GM12872 (cell line): ENCODE data around the gene TELO2.

Source experiments
- TF ChIP-seq, protein P1 (sequence below): IDR thresholded peaks from 3 replicates; pipeline ENCODE4 v1.5.1; 2011; ENCODE audit warnings: low read depth, mild to moderate bottlenecking, low read length, moderate library complexity; ENCODE audit not compliant: insufficient read depth

The TELO2 gene

DNA sequence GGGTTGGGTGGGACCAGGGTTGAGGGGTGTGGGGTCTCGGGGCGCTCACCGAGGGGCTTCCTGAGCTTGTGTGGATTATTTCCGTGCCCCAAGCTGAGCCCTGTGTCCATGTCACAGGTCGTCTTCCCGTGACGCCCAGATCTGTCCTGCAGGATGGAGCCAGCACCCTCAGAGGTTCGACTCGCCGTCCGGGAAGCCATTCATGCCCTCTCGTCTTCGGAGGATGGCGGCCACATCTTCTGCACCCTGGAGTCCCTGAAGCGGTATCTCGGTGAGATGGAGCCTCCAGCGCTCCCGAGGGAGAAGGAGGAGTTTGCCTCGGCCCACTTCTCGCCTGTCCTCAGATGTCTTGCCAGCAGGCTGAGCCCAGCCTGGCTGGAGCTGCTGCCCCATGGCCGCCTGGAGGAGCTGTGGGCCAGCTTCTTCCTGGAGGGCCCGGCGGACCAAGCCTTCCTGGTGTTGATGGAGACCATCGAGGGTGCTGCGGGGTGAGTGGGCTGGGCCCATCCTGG is 1.0 kb downstream of the TELO2 start:
- TF ChIP-seq, protein P1, sequence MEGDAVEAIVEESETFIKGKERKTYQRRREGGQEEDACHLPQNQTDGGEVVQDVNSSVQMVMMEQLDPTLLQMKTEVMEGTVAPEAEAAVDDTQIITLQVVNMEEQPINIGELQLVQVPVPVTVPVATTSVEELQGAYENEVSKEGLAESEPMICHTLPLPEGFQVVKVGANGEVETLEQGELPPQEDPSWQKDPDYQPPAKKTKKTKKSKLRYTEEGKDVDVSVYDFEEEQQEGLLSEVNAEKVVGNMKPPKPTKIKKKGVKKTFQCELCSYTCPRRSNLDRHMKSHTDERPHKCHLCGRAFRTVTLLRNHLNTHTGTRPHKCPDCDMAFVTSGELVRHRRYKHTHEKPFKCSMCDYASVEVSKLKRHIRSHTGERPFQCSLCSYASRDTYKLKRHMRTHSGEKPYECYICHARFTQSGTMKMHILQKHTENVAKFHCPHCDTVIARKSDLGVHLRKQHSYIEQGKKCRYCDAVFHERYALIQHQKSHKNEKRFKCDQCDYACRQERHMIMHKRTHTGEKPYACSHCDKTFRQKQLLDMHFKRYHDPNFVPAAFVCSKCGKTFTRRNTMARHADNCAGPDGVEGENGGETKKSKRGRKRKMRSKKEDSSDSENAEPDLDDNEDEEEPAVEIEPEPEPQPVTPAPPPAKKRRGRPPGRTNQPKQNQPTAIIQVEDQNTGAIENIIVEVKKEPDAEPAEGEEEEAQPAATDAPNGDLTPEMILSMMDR, result 0 out of 3 replicates have a peak, but pooled peaks have one; percentile 15

DNA sequence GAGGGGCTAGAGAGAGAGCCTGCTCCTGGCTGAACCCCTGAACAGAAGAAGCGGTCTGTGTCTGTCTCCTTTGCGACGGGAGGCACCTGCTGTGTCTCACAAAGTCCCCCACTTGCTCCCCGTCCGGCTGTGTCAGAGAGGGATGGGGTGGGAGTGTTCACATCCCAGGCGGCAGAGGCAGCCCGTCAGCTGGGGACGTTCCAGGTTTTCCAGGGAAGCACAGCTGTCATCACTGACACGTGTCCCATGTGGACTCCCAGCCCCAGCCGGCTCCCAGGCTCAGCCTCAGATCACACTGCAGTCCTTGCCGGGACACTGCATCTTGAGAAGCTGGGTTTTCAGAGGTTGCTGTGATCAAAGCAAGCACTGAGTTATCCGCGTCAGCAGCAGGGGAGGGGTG is 1.6 kb downstream of the TELO2 start:
- TF ChIP-seq, protein P1, result no peak

DNA sequence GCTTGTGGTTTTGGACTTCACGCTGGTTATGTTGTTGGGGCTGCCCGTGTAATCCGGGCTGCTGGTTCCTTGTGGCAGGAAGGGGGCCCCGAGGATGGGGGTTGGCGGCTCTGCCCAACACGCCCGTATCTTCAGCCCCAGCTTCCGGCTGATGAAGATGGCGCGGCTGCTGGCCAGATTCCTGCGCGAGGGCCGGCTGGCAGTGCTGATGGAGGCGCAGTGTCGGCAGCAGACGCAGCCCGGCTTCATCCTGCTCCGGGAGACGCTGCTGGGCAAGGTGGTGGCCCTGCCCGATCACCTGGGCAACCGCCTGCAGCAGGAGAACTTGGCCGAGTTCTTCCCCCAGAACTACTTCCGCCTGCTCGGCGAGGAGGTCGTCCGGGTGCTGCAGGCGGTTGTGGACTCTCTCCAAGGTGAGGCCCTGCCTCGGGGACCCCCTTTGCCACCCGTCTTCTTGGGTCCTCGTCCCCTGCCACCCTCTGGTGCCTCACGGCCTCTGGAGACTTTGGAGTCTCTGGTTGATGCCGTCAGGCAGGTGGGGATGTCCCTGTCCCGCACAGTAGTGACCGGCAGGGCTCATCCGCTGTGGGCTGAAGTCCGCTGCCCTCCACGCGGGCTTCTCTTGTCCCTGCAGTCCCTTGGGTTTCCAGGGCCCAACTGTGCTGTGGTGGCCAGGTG is 2.2 kb downstream of the TELO2 start:
- TF ChIP-seq, protein P1, result no peak

DNA sequence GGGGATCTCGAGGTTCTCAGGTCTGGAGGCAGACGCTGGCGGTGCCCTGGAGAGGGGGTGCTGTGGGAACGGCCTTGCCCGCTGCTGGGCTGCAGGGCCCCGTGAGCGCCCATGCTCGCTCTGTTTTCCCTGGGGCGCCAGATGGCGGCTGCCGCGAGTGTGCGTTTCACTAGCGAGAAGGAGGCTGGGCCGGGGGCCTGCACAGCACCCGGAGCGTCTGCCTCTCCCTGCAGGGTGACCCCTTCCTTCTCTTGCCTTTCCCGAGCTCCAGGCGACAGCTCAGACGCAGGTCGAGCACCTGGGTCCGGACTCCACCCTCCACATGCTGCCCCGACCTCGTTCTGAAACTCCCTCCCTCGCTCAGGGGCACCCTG is 2.7 kb downstream of the TELO2 start:
- TF ChIP-seq, protein P1, result no peak

DNA sequence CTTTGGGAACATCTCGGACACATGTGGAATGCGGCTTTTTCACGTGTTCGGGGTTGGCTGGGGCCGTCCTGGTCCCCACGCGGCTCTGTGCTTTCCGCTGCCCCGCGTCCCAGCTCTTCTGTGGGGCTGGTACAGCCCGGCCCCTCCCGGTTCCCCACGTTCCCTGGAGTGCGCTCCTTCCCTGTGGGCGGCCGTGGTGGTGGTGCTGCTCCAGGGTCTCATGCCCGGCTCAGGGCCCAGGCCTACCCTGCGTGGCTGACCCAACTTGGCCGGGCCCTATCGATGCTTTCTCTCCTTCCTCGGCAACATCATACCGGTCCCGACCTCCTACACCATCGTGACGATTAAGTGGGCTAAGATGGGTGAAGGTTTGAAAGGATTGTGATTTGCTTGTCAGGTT is 3.3 kb downstream of the TELO2 start:
- TF ChIP-seq, protein P1, result no peak

DNA sequence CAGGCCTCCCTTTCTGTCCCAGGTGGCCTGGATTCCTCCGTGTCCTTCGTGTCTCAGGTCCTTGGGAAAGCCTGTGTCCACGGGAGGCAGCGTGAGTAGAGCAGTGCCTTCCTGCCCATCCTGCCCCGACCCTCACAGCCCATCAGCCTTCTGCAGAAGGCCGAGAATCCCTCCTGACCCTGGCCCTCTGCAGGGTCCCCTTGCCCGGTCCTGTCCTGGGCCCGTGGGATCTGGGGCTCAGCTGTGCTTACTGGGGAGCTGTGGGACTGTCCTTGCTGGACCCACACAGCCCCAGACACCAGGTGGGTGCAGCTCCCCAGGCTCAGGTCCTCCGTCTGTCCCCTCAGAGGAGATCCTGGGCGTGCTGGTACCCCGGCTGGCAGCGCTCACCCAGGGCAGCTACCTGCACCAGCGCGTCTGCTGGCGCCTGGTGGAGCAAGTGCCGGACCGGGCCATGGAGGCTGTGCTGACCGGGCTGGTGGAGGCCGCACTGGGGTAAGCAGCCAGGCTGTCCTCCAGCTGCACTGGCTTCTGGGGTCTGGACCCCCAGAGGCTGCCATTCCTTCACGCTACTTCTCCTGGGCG is 3.9 kb downstream of the TELO2 start:
- TF ChIP-seq, protein P1, result no peak

DNA sequence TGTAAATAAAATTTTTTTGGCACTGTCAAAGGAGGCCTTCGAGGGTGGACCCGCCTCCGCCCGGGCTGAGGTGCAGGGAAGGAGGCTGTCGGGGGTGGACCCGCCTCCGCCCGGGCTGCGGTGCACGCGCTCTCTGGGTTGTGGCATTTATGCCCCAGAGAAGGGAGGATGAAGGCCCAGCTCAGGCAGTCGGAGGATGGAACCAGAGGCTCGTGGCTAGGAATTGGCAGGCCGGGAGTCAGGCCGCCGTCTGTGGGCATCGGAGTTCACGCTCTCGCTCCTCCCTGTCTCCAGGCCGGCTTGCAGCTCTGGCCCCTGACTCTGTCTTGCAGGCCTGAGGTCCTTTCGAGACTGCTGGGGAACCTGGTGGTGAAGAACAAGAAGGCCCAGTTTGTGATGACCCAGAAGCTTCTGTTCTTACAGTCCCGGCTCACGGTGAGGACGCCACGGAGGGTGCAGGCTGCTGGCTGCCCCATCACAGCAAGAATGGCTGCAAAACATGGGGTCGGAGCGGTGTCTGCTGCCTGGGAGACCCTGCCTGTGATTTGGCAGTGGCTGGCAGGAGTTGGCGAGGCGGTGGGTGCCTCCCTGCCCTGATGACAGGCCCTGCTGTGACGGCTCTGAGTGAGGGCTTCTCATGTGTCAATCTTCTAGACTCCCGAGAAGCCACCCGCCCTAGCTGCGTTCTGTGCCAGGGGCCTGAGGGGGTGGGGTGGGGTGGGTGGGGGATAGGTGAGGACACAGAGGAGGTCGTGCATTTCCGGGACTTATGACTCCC is 5.9 kb downstream of the TELO2 start:
- TF ChIP-seq, protein P1, result no peak
